T1000 (cell line): ENCODE data around the gene ATG16L2.
"Not testable (repeated sequence)": the region's sequence is repeated elsewhere in the genome, so short reads cannot be mapped to it uniquely, and the experiment has no call there.

Source experiments
- DNase-seq: peaks from one replicate; lab custom pipeline; 2025; ENCODE audit warnings: mixed read lengths; lab: John Stamatoyannopoulos, UW

The ATG16L2 gene

DNA sequence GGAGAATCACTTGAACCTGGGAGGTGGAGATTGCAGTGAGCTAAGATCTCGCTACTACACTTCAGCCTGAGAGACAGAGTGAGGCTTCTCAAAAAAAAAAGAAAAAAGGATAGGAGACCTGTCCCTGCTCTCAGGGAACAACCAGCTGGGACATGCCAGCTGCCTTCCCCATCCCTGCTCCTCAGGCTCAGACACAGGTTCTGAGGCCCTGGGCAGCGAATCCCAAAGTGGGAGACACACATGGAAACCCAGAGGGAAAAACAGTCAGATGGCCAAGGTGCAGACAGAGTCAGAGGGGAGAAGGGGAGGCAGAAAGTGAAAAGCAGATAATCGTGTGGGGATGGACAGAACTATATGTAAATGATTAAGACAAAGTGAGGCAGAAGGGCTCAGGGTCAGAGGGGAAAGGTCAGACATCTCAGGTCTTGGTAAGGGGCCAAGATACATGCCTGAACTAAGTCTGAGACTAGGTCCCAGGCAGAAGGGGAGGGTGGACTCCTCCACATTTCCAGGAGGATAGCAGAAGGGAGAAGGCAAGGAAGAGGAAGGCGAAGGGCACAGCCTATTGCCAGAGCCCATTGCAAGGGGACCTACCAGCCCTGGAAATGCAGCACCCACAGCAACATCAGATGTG is 34.6 kb upstream of the ATG16L2 start:
- no peak for DNase-seq

DNA sequence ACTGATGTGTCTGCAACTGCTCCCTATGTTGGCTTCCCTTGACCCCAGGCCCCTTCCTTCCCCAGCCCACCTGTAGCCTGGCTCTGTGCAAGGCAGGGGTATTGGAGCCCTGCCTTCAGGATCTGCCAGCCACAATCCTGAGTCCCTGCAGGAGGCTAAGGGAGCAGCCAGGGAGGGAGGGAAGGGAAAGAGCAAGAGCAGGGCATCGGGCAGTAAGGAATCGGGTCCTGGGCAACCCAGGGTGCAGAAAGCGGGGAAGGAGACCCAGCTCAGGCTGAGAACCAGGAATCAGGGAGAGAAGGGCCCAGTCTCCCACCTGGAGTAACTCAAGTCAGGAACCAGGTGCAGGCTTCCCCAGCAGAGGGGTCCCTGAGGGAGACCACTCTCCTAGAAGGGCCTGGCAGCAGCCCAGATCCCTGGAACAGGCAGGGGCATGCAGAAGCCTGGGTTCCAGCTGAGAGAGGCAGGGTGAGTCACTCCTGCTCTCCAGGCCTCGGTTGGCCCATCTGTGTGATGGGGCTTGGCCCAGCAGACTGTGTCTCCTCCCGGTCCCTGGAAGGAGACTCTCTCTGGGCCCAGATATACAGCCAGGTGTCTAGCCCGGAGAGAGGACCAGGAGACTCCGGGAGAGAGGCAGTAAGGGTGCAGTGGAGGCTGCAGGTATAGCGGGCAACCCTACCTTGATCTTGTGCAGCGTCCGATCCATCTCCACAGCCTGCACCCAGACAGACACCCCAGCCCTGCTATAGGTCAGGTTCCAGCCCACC is 33.7 kb upstream of the ATG16L2 start:
- DNase-seq = no peak

DNA sequence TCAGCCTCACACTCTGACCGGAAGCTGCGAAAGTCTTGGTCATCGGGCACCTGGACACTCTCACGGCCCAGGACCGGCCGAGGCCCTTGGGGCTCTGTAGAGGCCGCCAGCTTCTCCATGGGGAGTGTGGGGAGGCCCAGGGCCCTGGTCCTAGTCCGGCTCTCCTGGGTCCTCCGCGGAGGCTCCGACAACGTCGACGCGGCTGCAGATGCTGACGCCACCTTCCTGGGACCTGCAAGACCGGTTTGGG is 33.2 kb upstream of the ATG16L2 start:
- no peak for DNase-seq

DNA sequence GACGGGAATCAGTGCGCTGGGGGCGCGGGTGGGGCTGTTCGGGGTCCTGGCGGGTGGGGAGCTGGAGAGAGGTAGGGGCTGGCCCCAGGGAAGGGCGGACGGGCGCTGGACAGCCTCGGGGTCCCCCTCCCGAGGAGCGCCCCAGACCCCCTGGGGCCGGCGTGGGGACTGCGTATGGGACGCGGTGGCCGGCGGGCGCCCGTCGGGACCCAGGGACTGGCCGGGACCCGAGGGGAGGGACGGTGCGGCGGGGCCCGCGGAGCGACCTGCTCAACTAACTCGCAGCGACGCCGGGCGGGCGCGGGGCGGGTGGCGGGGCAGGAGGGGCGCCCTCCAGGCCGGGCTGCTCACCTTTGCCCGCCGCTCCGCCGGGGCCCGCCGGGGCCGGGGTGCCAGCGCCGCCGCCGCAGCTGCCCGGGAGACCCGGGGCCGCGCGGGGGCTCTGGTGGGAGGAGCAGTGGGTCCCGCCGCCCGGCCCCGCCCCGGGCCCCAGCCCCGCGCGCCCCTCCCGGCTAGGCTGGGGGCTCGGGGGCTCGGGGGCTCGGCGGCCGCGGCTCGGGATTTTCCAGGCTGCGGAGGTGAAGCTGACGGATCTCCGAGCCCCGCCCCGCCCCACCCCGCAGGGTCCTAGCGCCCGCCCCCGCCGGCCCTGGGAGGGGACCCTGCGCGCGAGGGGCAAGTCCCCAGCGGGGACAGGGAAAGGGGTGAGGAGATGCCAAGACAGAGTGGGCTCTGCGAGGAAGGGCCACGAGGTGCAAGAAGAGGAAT is 32.7 kb upstream of the ATG16L2 start:
- DNase-seq = no peak

DNA sequence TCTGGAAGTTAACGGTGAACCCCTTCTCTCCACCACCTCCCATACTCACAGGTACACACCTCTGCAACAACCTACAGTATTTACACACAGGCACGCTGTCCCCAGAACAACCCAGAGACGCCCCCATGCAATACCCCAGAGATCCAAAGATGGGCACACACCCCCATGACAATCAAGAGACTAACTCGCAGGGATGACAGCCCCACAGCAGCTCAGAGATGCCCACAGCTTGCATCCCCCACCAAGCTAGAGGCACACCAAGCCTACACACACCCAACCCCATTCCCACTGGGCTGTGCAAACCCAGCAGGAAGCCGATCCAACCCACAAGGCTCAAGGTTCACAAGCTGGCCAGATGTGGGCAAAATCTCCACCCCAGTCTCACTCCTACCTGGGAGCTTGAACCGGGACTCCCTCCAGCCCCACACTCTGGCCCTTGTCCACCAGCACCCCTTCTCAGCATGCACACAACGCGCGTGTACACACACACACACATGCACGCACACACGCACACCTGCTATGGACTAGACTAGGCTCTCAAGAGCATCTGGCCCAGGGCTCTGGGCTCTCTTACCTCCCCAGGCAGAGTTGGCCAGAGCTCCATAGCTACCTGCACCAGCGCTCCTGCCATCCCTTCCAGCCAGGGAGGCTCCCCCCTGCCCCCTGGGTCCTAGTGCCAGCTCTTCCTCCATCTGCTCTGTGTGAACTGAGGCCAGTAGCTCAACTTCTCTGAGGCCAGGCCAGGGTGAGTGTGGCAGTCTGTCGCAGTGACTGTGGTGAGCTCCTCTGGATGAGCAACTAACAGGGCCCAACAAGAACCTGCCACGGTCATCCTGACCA is 31.9 kb upstream of the ATG16L2 start:
- DNase-seq = no peak

DNA sequence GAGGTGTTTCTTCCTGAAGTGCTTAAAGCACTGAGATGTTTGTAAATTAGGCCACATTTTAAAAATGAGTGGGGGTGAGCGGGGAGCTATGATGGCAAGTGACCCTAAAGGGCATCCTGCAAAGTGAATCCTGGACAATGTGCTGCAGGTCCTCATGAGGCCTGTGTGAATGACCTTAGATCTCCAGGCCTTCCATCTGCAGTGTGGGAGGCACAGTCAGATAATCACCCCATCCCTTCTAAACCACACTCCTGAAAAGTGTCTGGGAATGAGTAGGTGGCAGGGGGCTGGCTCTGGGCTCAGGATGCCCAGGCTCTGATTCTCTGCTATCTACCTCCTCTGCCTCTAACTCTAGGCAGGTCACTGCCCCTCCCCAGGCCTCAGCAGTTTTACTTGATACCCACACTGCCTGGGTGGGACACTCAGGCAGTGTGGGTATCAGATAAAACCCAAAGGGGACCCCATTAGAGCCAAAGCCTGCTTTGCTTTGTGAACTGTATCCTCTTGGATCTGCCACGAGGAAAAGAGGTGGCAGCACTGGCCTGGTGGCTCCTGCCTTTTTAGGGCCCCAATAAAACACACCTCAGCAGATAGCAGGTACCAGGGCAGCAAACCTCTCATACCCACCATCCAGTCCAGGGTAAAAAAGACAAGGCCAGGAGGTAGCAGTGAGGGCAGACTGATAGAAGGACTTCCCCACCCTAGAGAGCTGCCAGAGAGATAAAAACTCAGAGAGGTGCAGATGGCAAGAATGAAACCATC is 30.9 kb upstream of the ATG16L2 start:
- DNase-seq = no peak

DNA sequence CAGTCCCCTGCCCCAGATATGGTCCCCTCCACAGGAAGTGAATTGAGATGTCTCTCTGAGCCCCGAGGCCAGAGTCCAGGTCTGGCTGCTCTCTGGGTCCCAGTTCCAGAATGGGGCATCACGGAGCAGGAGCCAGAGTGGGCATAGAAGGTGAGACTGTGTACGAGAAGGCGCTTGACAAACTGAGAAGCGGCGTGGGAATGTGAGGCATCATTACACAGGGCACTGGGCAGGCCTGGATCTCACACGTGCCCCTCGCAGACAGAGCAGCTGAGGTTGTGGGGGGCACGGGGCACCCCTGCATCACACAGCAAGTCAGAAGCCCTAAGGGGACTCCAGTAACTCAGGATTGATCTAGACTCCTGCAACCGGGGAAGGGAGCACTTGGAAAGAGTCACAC is 29.5 kb upstream of the ATG16L2 start:
- no peak for DNase-seq

DNA sequence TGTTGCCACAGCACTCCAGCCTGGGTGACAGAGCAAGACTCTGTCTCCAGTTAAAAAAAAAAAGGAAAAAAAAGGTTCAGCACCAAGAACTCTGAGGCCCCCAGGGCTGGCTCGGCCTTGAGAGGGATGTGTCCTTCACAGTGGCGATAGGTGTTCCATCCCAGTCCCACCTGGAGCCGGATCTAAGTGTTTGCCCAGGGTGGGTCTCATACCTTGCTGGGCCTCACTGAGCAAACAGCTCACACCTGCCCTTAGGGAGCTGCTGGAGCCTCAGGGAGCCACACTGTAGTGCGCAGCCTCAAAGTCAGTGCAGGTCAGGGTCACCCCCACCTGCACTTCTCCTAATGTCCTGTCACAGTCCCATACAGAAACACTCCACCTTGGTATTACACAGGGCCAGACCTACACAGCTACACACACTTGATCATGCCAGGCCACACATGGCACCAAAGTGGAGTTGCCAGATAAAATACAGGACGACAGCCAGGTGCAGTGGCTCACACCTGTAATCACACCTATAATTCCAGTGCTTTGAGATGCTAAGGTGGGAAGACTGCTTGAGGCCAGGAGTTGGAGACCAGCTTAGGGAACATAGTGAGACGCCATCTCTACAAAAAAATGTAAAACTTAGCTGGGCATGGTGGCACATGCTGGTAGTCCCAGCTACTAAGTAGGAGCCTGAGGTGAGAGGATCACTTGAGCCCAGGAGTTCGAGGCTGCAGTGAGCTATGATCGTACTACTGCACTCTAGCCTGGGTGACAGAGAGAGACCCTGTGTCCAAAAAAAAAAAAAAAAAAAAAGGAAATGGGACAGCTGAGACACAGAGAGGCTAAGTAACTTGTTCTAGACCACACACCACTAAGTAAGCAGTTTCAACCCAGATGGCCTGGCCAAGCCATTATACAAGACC is 27.7 kb upstream of the ATG16L2 start:
- no peak for DNase-seq

DNA sequence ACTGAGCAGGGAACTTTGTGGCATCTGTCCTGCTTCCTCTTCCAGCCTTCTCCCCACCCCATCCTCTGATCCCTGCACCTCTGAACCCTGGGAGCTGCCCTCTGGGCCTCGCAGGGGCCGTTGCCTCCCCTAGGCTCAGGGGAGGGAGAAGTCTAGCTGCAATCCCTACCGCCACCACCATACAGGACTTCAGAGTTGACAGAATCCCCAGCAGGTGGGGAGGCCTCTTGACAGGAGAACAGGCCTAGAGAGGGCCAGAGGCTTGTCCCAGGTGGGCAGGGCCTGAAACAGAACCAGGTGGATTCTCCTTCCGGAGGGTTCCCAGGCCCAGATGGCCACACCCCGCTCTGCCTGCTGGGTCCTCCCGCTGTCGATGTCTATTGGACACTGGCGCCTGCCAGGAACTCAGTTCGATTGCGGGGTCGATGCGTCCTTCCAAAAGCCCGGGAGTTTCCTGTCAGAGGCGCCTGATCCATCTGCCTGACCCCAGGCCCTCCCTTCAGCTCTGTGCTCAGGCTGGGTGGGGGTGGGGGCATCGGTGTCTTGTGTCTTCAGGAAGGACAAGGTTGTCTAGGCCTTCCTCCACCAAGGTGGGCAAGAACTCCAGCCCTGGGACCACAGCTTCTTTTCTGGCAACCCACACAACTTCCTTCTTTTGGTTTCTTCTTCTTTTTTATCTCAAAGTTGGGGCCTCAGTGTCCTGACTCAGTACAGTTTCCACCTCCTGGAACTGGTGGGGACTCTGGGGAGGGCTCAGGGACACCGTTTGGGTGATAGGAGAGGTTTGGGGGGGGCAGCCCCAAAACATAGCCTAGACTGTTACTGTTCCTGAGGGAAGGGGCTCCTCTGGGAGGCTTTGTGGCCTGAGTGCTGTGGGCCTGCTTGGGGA is 26.8 kb upstream of the ATG16L2 start:
- no peak for DNase-seq

DNA sequence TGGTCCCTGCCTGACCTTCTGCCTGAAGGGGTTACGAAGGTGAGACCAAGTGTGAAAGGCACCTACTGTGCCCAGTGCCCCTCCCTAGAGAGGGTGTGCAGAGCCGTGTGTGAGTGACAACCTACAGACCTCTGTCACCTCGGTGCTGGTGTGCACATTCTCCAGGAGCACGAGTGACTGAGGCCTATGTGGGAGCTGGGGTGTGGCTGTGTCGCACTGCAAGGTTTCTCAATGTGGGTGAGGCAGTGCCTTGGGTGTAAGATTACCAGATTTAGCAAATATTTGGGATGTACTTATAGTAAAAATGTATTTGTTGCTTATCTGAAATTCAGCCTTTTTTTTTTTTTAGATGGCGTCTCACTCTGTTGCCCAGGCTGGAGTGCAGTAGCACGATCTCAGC is 26.0 kb upstream of the ATG16L2 start:
- no peak for DNase-seq

DNA sequence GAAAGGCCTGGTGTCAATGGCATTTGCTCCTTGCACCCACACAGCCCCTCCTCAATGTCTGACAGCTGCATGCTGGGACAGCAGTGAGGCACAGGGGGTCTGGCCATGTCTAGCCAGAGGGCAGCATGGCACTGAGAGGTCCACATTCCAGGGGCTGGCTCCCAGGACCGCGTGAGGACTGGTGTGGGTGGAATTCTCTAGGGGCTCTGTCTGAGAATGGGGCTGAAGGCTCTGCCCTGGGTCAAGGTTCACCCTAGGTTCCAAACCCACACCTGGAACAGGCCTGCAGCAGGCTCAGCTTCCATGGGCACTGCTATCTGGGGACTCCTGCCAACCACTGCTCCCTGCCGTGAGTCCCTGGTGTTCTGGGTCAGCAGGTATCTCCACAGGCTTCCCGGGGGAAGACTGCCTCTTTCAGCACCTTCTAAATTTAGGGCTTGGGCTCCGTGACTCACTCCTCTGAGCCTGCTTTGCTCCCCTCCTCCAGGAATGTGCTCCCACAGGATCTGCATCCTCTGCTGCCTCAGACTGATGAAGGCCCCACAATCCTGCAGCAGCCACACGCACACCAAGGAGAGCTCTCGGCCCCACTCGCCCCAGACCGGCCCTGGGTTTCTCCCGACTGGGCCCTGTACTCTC is 24.6 kb upstream of the ATG16L2 start:
- DNase-seq = no peak

DNA sequence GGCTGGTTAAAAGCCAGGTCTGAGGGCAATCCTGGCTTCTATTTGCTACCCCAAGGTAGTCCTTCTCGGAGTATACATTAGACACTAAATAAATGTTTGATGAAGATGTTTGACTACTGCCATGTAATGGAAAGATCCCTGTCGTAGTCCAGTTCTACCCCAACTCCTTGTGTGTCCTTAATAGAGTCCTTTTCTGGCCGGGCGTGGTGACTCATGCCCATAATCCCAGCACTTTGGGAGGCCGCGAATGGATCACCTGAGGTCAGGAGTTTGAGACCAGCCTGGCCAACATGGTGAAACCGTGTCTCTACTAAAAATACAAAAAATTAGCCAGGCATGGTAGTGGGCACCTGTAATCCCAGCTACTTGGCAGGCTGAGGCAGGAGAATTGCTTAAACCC is 23.0 kb upstream of the ATG16L2 start:
- DNase-seq = not testable (repeated sequence)

DNA sequence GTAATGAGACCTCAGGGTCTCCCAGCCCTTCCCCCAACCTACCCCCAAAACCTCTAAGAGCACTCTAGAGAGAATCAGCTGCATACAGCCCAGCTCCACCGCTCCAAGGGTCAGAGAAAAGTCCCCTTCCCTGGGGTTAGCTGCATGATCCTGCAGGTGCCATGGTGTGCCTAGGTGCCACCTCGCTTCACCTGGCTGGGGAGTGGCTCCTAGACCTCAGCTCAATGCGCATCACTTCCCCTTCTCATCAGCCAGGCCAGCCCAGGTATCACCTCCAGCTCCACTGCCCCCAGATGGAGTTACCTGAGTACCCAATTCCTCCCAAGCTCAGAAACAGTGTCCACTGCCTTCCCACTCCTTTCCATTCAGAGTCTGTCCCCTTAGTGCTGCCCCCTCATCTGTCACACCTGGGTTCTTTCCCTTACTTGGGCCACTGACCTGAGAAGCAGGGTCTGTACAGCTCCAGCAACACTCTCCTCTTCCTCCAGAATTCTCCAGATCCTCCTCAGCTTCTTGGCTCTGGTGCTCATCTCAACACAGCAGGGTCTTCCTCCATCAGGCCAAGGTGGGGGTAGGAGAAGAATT is 21.7 kb upstream of the ATG16L2 start:
- no peak for DNase-seq

DNA sequence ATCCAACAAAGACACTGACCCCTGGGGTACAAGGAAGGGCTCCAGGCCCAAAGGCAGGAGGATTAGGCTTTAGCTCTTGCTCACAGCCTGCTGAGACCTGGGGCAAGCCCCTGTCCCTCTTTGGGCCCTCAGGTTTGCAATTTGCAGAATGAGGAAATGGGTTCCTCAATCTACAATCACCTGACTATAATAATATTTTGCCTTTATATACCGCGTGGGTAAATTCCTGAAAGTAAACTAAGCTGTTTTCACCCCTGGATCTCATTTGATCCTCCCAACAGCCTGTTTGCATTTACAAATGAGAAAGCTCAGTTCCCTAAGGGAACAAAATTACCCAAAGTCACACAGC is 21.2 kb upstream of the ATG16L2 start:
- no peak for DNase-seq

DNA sequence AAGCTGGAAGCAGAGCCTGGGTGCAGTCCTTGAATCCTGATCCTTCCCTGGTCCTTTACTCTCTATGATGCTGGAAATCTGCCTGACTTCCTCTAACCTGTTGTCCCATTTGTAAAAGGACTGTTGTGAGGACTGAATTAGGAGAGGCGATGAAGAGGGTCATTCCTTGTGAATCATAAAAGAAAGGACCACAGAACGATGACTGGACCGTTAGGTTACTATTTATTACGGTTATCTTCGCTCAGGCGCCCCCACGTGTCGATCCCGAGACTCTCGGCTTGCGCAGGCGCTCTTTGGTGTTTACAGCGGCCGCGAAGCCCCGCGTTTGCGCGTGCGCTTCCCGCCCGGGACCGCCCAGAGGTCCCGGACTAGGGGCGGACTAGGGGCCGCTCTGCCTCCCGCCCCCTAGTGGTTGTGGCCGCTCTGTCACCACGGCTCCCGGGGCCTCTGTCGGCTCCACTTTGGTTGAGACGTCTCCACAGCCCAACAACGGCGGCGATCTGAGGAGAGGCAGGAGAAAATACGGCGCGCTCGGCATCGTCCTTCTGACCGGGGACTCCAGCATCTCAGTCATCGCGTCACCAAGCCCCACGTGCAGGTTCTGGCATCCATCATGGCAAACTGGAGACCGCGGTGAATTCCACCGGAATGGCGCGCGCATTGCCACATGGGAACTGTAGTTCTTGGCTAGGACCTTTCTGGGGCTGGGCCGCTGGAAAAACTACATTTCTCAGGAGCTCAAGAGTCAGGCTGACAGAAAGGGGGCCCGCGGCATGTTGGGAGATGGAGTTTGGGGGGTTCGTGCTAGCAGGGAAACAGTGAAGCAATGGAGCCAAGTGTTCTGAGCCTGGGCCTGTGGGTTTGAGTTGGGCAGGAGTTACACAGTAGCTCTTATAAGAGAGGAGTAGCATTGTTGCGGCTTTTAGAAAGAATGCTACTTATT is 20.5 kb upstream of the ATG16L2 start, which contains the start of gene STARD10:
Gene STARD10 (minus strand): TSS at position 623 of the 943 bp plus-strand sequence. CDS start 12,866 bp downstream, outside the sequence.
- DNase-seq = peak; percentile 95

DNA sequence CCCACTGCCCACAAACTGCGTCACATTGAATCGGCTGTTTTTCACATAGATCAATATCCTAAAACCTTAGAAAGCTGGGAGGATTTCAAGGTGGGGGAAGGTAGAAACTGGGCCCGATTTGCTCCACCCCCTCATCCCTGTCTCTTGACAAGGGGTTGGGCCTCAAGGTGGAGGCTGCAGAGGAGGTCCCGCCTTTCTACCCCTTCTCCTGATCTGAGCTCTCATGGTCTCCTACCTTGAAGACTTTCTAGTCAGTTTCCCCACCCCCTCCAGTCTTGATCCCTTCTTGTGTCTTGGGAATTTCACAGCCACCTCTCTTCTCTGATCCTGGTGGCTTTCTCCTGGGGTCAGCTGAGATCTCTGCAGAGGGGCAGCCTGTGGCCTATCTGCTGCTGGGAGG is 15.8 kb upstream of the ATG16L2 start:
- no peak for DNase-seq

DNA sequence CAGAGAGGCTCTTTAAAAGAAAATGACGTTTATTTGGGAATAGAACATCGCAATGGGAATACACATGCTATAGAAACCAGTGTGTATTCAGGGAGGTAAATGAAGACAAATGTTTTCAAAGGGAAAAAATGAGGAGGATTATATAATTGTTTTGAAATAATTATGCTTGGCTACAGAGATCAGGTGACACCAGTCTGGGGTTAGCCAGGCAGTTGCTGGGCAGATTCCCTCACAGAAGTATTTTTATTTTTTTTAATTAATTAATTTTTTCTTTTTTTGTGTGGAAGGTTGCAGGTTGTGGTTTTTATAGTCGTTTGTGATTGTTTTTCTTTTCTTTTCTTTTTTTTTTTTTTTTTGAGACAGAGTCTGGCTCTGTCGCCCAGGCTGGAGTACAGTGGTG is 14.8 kb upstream of the ATG16L2 start:
- DNase-seq = no peak

DNA sequence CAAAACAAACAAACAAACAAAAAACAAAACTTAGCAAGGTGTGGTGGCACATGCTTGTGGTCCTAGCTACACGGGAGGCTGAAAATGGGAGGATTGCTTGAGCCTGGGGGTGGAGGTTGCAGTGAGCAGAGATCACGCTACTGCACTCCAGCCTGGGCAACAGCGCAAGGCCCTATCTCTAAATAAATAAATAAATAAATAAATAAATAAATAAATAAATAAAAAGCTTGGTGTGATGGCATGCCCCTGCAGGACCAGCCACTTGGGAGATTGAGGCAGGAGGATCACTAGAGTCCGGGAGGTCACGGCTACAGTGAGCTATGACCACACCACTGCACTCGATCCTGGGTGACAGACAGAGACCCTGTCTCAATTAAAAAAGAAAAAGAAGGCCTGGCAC is 11.4 kb upstream of the ATG16L2 start:
- no peak for DNase-seq
